HG03520 (cell line): Measurements from ENCODE around the gene NR5A1.

Experiments used
- ATAC-seq: cut with Tn5 transposase; IDR thresholded peaks from one replicate; pipeline ENCODE4 v1.9.1; 2021; ENCODE audit warnings: mild to moderate bottlenecking, moderate library complexity; ENCODE audit not compliant: unreplicated experiment

Gene NR5A1

GRCh38 chr9:124514874-124515273 lies 7.7 kb upstream of the NR5A1 start:
- no peak for ATAC-seq

- ATAC-seq: no peak
Observed at GRCh38 chr9:124514125-124514524, 6.9 kb upstream of the NR5A1 start.

- ATAC-seq: no peak
Observed at GRCh38 chr9:124513376-124513994, 6.3 kb upstream of the NR5A1 start.

- ATAC-seq: no peak
Observed at GRCh38 chr9:124512806-124513204, 5.6 kb upstream of the NR5A1 start.

GRCh38 chr9:124511891-124512805 lies 4.9 kb upstream of the NR5A1 start:
- no peak for ATAC-seq

GRCh38 chr9:124511426-124511840 lies 4.2 kb upstream of the NR5A1 start:
- no peak for ATAC-seq

GRCh38 chr9:124510650-124511425 lies 3.6 kb upstream of the NR5A1 start:
- no peak for ATAC-seq

GRCh38 chr9:124507880-124508423 lies 753 bp upstream of the NR5A1 start:
- no peak for ATAC-seq

- ATAC-seq: no peak
Observed at GRCh38 chr9:124506433-124506832, 766 bp downstream of the NR5A1 start.

- no peak for ATAC-seq
Observed at GRCh38 chr9:124505901-124506346, 1.3 kb downstream of the NR5A1 start.

GRCh38 chr9:124505006-124505900 lies 1.9 kb downstream of the NR5A1 start:
- ATAC-seq: no peak

GRCh38 chr9:124504530-124505005 lies 2.6 kb downstream of the NR5A1 start:
- ATAC-seq: no peak

GRCh38 chr9:124503713-124504529 lies 3.3 kb downstream of the NR5A1 start:
- ATAC-seq: no peak

- no peak for ATAC-seq
Observed at GRCh38 chr9:124502711-124503702, 4.2 kb downstream of the NR5A1 start.

GRCh38 chr9:124501771-124502320 lies 5.4 kb downstream of the NR5A1 start:
- ATAC-seq: no peak

- ATAC-seq: no peak
Observed at GRCh38 chr9:124500796-124501611, 6.2 kb downstream of the NR5A1 start.
